GM18498 (cell line): Measurements from ENCODE around the gene PRKCA.

Experiments
- ATAC-seq: cut with Tn5 transposase; IDR thresholded peaks from one replicate; pipeline ENCODE4 v1.9.1; 2021; ENCODE audit warnings: mild to moderate bottlenecking, moderate library complexity; ENCODE audit not compliant: unreplicated experiment

Gene PRKCA

DNA sequence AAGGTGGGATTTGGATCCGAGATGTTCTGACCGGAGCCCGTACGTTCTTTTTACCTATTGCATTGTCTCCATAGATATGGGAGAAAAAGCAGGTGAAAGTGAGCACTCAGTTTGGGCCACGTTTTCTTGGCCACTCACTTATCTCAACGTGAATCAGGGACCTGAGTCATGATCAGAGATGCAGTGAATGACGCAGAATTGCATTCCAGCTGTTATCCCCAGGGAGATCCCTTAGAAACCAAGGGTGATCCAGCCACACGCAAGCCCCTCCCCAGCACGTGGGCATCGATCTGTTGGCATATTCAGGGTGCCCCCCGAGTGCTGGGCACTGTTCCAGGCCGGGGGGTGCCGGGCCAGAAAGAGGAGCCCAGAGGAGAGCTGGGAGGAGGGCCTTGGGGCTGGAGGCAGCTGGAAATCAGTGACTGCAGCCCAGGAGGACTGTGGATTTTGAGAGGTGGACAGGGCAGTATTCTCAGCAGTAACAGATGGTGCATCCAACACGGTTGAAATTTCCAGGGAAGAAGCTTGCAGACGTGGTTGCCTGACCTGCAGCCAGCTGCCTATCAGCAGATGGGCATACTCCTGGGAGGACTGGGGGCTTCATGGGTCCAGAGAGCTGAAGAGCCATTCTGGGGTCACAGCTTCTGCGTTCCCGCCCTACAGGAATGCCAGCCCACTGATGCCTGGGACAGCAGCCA, 445.3 kb downstream of the PRKCA start:
- no peak for ATAC-seq

DNA sequence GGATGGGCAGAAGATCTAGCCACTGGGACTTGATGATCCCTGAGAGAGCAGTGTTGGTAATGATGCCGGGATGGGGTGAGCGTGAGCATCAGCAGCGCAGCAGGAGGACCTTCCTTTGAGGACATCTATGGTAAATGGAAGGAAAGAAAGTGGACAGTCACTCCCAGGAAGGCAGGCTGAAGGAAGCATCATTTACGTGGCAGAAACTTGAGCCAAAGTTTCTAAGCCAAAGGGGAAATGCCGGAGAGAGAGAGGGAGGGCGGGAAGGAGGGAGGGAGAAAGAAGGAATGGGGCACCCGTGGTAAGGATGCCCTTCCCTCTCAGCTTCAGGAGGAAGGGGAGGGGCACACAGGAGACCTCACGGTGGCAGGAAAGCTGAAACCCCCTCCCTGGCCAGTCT, 446.2 kb downstream of the PRKCA start:
- ATAC-seq: no peak

DNA sequence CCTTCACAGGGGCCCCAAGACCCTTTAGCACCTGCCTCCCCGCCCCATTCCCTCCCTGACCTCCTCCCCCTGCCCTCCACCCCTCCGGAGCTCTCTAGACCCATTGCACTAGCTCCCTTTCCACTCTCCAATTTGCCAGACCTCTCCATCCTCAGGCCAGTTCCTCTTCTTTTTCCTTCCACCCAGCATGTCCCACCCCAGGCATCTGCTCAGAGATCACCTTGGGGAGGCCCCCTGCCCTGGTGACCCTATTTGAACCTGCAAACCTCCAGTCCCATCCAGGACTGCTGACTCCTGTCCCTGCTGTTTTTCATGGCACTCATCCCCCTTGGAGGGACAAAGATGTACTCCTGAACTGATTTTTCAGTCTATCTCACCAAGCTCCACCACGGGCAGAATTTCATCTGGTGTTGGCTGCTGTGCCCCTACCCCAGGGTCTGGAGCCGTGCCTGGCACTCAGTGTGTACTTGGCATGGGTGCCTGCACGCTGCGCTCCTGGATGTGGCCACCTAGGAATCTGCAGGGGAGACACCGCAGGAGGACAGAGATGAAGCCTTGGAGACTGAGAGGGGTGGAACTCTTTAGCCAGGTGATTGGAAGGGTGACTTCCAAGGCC, 446.9 kb downstream of the PRKCA start:
- no peak for ATAC-seq

DNA sequence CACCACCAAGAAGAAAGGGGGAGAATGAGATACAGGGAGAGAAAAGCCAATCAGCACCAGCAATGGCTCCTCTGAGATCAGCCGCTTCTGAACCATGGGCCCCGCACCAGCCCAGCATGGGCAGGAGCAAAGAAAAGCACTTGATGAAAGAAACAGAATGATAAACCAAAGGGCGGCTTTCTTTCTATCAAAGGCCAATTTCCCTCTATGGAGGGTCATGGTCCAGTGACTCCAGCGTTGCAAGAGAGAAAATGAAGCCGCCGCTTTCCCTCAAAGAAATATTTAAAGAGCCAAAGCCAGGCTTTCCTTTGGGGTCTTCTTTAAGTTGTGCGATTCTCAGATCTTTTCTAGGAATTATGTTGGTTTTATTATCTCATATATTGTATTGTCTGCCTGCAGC, 447.7 kb downstream of the PRKCA start:
- ATAC-seq: no peak

DNA sequence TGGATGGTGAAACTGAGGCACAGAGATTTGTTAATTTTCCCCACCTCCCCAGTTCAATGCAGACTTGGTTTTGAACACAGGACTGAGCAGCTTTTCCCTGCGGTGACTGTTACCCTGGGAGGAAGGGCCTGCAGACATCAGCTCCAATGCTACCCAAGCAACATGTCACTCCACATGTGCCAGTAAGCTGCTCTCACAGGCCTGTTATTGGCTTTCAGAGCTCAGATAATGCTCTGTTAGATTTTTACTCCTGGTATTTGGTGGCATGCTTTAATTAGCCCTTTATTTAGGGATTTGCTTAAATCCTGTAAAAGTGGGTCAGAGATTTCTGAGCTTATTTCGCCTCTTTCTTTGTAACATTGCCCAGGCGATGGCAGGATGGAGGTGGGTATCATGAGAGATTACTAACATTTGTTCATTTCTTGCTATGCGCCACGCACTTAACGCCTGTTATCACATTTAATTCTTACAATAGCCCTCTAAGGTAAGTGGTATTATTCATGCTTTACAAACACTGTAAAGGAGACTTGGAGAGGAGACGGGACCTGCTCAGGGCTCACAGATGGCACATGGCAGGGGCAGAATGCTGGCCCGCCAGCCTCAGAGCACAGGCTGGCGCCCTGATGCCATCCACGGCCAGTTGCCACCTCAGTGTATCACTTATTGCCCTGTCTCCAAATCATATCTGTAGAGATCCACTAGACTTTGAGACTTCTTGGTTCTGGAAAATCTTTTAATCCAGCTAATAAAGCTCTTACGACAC, 448.5 kb downstream of the PRKCA start:
- no peak for ATAC-seq

DNA sequence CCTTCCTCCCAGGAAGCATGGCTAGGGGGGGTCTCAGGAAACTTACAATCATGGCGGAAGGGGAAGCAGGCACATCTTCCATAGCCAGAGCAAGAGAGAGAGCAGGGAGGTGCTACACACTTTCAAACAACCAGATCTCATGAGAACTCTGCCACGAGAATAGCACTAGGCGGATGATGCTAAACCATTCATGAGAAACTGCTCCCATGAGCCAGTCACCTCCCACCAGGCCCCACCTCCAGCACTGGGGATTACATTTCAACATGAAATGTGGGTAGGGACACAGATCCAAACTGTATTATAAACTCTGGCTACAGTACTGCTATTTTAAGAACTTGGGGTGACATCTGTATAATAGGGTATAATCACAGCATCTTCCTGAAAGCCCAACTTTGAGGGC, 449.4 kb downstream of the PRKCA start:
- ATAC-seq: no peak

DNA sequence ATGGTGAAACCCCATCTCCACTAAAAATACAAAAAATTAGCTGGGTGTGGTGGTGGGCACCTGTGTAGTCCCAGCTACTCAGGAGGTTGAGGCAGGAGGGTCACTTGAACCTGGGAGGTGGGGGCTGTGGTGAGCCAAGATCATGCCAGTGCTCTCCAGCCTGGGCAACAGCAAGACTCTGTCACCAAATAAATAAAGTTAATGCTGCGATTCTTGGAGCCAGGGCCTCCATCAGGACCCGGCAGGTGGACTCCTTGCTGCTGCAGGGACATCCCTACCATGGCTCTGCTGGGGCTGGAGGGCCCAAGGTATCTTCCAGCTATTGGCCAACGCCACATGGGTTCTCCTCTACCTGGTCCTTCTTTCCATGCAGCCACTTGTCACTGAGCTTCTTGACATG, 450.0 kb downstream of the PRKCA start:
- no peak for ATAC-seq

DNA sequence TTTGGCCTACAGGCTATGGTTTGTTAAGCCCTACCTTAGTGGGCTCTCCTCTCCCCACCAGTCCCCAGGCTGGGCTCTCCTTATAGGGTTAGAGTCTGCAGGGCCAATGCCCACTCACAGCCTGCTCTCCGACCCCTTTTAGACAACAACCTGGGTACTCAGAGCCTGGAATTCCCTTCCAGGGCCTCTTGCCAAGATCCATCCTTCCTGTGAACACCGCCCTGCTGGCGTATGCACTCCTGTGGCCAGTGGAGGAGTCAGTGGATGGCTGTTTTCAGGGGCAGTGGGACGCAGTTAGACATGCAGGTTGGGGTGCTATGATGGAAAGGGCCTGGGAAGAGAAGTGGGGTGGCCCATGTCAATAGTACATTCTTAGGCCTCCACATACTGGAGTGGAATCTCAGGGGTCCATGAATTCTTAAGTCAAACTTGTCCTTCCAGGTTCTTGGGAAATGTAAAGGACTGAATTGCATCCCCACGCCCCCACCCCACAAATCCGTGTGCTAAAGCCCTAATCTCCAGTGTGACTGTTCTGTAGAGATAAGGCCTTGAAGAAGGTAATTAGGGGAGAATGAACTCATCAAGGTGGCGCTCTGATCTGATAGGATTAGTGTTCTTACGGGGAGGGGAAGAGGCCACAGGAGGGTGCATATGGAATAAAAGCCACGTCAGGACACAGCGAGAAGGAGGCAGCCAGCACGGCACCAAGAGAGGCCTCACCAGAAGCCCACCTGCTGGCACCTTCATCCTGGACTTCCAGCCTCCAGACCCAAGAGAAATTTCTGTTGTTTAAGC, 450.9 kb downstream of the PRKCA start:
- ATAC-seq: no peak

DNA sequence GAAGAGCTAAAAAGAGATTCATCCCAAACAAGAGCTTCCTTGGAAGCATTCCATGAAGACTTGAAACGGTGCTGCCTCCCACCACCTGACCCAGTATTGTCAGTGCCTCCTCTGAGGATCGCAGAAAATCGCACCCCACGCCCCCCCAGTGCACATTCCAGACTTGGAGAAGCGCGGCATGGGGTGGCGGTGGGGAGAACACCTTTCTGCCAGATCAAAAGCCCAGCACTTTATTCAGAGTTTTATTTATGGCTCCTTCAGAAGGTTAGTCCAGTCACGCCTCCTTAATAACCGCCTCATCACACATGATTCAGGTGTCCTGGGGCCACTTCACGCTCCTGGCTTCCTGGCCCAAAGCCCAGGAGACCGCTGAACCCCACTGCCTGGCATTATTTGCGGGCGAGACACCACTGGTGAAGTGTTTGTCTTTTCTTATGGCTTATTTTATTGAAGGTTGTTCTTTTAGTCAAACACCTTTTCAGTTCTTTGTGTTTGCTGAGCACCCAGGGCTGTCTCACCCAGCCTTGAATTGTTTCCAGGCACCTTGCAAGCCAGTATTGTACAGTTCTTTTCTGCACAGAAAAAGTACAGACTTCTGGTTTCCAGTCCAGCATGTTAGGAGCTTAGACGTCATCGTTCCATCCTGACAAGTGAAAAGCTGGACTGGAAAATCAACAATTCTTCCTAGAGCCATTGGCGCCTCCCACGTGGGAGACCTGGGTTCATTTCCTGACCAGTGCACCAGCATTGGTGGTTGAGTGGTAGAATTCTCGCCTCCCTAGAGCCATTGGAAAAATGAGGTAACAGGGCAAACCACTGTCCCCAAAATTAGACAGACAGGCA, 452.9 kb downstream of the PRKCA start:
- no peak for ATAC-seq

DNA sequence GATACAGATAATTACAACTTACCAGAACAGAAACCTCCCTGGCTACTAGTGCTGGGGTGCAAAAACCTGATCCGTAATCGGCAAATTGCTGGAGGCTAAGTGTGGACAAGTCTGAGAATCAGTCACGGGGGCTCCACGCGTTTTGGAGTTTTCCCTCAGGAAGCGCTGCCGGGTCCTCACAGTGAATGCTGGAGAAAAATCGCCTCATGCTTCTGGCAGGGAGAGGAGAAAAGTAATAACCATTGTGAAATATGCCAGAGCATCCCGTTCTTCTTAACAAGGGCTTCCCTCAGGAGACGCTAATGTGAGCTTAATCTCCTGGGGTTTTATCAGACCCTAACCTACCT, 453.5 kb downstream of the PRKCA start:
- ATAC-seq: no peak

DNA sequence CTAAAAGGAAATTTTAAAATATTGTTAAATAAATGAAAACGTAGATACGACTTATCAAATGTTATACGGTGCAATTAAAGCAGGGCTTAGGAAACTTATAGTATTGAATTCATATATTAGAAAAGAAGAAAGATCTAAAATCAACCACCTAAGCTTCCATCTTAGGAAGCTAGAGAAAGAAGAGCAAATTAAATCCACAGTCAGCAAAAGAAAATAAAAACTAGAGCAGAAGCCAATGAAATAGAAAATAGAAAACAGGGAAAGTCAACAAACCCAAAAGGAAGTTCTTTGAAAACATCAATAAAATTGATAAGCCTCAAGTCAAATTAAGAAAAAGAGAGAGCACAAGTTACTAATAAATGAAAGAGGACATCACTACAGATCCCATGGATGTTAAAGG, 457.9 kb downstream of the PRKCA start:
- no peak for ATAC-seq

DNA sequence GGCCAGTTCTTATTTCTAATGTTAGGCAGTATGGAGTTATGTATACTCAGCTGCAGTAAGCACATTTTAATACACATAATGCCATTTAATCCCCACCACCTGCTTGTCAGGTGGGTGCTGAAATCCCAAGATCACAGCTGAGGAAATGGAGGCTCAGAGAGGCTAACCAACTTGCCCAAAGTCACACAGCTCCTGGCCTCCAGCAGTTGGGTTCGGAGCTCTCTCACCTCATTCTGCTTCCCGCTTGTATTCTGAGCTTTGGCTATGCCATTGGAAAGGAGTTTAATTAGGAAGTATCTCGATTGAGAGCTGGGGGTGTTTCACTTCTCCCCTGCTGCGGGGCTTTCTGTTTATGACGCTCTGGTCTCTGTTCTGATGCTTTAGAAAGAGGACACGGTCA, 459.9 kb downstream of the PRKCA start:
- ATAC-seq: no peak

DNA sequence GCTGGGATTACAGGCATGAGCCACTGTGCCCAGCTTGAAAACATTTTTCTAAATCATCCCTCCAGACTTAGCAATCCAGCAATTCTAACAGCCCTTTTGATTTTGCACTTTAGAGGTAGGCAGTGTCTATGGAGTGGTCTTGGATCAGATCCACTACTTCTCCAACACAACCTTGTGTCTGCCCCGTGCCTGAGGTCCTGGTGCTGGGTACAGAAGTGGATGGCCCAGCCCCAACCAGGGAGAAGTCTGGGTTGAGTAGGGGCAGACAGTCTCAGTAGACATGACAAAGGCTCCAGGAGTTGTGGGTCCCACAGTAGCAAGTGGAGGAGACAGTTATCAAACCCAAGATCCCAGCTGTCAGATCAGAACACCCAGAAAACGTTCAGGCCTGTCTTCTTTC, 460.6 kb downstream of the PRKCA start:
- no peak for ATAC-seq

DNA sequence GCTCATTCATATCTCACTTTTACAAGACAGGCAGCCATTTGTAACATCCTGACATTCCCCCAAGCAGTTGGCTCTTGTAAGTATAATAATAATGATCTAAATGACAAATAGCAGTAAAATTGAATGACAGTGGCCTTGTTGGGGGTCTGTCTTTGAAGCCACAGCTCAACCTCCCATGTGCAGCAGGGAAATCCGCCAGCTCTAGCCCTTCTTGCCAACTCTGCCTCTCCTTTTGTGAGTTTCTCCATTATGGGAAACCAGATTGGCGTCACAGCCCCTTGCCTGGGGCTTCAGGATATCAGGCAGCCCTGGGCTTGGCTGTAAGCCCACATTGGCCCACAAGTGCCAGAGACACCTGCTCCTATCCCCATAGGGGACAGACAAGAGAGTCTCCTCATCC, 462.1 kb downstream of the PRKCA start:
- ATAC-seq: no peak

DNA sequence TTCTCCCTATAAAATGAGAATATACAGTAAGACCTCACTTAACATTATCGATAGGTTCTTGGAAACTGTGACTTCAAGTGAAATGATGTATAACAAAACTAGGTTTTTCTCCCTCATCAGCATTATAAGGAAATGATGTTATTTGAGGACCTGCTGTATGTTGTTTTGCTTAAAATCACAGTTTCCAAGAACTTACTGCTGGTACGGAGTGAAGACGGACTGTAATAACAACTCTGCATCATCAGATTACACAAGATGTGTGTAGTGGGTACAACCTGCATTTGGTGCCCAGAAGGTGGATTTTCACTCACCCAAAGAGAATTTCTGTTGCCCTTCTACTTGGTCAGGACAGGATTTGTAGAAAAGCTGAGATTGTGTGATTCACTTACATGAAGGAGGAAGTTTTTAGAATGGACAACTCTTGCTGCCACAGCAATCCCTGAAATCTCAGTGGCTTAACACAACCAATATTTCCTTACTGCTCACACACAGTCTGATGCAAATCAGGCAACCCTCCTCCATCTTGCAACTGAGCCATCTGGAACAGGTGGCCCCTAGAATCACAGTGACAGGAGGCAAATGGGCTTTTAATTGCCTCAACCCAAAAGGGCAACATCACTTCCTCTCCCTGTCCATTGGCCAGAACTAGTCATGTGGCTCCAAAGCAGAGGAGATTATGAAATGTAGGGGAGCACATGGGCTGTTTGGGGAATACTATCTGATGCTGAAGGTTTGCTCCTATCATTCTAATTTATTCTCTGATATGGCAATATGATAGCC, 464.9 kb downstream of the PRKCA start:
- ATAC-seq: no peak

DNA sequence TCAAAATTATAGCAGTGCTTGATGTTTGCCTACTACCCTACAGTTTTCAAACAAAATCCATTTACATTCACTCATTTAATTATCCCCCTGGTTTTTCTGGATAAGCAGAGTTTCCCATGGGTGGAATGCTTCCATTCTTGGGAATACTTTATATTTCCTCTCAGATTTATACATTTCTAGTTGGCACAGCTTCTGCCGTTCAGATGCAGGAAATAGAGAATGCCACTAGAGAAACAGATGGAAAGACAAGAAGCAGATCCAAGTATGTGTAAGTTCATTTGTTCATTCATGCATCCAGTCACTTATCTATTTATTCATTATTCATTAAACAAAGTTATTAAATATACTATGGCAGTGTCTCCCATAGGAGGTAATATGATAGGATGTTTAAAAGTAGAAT, 467.5 kb downstream of the PRKCA start:
- ATAC-seq: no peak

DNA sequence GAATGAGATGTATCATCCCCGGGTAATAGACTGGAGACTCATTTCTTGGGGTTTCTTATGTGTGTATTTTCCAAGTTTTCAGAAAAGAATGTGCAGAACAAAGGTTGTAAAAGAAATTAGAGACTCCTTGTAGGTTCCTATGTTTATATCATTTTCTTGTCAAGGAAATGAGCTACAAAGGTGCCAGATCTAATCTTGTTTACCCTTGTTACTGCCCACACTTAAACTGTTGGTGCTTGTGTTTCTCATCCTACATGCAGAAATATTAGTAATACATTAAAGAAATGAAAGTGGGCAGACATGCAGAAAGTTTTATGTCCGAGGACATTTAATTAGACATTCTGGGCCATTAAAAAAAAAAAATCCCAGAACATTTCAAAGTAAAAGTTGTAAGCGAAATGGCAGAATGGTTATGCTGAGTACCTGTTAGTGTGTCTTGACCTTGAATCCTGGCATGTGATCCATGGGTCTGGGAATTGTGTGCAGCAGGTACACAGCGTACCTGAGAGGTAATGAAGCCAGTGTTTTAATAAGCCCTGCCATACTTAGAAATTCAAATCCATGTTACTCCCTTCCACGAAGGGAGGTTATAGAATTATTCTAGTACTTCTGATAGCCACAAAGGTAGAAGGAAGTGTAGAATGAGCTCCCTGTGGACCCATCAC, 469.9 kb downstream of the PRKCA start:
- ATAC-seq: no peak

DNA sequence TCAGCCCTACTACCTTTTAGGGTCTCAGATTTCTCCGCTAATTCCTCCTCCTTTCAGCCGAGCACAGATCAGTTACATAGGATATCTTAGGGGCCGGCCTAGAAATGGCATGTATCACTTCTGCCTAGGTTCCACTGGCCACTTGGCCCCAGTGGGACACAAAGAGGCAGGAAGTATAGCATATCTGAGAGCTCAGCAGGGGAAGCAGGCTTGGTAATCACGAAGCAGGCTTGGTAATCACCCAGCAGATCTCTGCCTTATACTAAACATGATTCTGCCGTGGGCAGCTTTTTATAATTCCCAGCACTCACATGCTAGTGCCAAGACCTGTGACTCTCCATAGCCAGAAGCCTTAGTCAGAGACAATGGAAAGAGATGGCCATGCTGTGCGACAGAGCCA, 472.9 kb downstream of the PRKCA start:
- no peak for ATAC-seq

DNA sequence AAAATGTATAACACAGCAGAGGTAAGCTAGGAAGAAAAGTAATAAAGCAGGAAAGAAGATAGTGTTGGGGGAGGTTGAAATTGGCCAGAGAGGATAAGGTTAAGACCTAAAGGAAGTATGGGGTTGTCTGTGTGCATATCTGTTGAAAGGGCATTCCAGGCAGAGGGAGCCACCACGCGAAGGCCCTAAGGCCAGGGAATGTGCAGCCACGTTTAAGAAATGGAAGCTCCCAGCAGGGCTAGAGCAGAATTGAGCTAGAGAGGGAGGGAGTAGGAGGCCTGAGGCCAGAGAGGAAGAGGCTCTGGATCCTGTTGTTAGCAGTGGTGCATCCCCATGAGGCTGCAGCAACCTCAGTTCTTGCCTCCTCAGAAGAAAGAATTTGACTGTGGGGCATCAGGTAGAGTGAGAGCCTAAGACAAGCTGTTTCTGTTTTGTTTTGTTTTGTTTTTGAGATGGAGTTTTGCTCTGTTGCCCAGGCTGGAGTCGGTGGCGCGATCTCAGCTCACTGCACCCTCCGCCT, 473.5 kb downstream of the PRKCA start:
- no peak for ATAC-seq
